ENCODE results near the gene PTPN12.

The PTPN12 gene

DNA sequence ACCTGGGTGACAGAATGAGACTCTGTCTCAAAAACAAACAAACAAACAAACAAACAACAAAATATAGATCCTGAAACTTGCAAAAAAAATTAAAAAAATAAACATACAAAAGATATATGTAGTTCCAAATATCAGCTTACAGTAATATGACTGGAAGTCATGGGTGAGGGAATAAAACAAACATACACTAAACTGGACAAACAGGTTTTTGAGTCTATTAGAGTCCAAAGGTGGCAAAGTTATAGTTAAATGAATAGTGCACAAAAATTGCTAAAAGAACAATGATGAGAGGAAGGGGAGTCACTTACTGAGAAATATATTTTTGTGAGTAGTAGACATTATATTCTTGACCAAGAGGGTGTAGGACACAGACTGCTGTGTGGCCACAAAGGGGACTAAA is 142.5 kb downstream of the PTPN12 start:
- Histone ChIP-seq H3K79me2 (ENCODE audit: insufficient read depth, low read depth) (no peaks in the 10 kb centered on the region), H3K36me3 (ENCODE audit: insufficient read depth) (0 out of 2 replicates have a peak, but pooled peaks cover 8% of the 10 kb centered on the region), H3K4me3 (IDR thresholded peaks at IDR 0.05; ENCODE audit: insufficient read depth, low read depth, low read length) (no peak overlapping the region), H2AFZ (ENCODE audit: low read depth) (no peak overlapping the region), H4K20me1 (ENCODE audit: insufficient read depth) (no peaks in the 10 kb centered on the region), H3K4me1 (ENCODE audit: low read depth, poor library complexity, severe bottlenecking) (no peaks in the 10 kb centered on the region), H3K4me2 (no peak overlapping the region), H3K9ac (no peak overlapping the region), H3K27ac (no peak overlapping the region), H3K27me3 (ENCODE audit: insufficient read depth, low read depth) (no peaks in the 10 kb centered on the region)
- TF ChIP-seq, protein P1, sequence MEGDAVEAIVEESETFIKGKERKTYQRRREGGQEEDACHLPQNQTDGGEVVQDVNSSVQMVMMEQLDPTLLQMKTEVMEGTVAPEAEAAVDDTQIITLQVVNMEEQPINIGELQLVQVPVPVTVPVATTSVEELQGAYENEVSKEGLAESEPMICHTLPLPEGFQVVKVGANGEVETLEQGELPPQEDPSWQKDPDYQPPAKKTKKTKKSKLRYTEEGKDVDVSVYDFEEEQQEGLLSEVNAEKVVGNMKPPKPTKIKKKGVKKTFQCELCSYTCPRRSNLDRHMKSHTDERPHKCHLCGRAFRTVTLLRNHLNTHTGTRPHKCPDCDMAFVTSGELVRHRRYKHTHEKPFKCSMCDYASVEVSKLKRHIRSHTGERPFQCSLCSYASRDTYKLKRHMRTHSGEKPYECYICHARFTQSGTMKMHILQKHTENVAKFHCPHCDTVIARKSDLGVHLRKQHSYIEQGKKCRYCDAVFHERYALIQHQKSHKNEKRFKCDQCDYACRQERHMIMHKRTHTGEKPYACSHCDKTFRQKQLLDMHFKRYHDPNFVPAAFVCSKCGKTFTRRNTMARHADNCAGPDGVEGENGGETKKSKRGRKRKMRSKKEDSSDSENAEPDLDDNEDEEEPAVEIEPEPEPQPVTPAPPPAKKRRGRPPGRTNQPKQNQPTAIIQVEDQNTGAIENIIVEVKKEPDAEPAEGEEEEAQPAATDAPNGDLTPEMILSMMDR (conservative IDR thresholded peaks at IDR 0.05; ENCODE audit: low read depth, low read length), result no peak

GRCh38 chr7:77680266-77680665 is 143.2 kb downstream of the PTPN12 start:
- no peaks in the 10 kb centered on the region for H3K79me2 ChIP-seq (ENCODE audit: insufficient read depth, low read depth)
- no peaks in the 10 kb centered on the region for H4K20me1 ChIP-seq (ENCODE audit: insufficient read depth)
- H2AFZ ChIP-seq (ENCODE audit: low read depth), result no peak overlapping the region
- H3K27me3 ChIP-seq (ENCODE audit: insufficient read depth, low read depth), result no peaks in the 10 kb centered on the region
- no peaks in the 10 kb centered on the region for H3K4me1 ChIP-seq (ENCODE audit: low read depth, poor library complexity, severe bottlenecking)
- no peak overlapping the region for H3K4me3 ChIP-seq (IDR thresholded peaks at IDR 0.05; ENCODE audit: insufficient read depth, low read depth, low read length)
- 0 out of 2 replicates have a peak, but pooled peaks cover 8% of the 10 kb centered on the region for H3K36me3 ChIP-seq (ENCODE audit: insufficient read depth)
- H3K27ac ChIP-seq, result no peak overlapping the region
- TF ChIP-seq, protein P1 (conservative IDR thresholded peaks at IDR 0.05; ENCODE audit: low read depth, low read length), result no peak
- H3K4me2 ChIP-seq, result no peak overlapping the region
- H3K9ac ChIP-seq, result no peak overlapping the region

DNA sequence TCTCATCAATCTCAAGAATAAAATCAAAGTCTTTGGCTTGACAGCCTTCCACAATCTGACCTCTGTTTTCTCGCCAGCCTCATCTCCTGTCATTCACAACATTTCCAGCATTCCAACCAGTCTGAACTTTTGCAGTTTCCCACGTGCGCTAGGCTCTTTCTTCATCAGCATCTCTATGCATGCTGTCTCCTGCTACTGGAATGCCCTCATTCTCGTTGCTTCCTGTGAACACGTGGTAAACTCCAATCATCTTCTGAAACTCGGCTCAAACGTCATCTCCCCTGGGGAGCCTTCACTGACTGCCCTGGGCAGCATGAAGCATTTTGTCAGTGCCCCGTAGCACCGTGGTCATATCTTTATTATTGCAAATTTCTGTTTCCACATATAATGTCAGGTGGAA is 146.9 kb downstream of the PTPN12 start:
- no peak overlapping the region for H3K4me3 ChIP-seq (IDR thresholded peaks at IDR 0.05; ENCODE audit: insufficient read depth, low read depth, low read length)
- H3K4me1 ChIP-seq (ENCODE audit: low read depth, poor library complexity, severe bottlenecking), result peaks cover 15% of the 10 kb centered on the region
- no peaks in the 10 kb centered on the region; the same call in 1 of the 2 replicates for H3K79me2 ChIP-seq (ENCODE audit: insufficient read depth, low read depth)
- no peaks in the 10 kb centered on the region for H4K20me1 ChIP-seq (ENCODE audit: insufficient read depth)
- no peaks in the 10 kb centered on the region for H3K27me3 ChIP-seq (ENCODE audit: insufficient read depth, low read depth)
- no peak overlapping the region for H3K27ac ChIP-seq
- TF ChIP-seq, protein P1 (conservative IDR thresholded peaks at IDR 0.05; ENCODE audit: low read depth, low read length), result no peak
- H3K9ac ChIP-seq, result no peak overlapping the region
- no peak overlapping the region for H3K4me2 ChIP-seq
- 0 out of 2 replicates have a peak, but pooled peaks cover 8% of the 10 kb centered on the region for H3K36me3 ChIP-seq (ENCODE audit: insufficient read depth)
- no peak overlapping the region for H2AFZ ChIP-seq (ENCODE audit: low read depth)

- Histone ChIP-seq H3K9ac (no peak overlapping the region), H3K27me3 (ENCODE audit: insufficient read depth, low read depth) (no peaks in the 10 kb centered on the region), H2AFZ (ENCODE audit: low read depth) (no peak overlapping the region), H3K36me3 (ENCODE audit: insufficient read depth) (0 out of 2 replicates have a peak, but pooled peaks cover 8% of the 10 kb centered on the region), H4K20me1 (ENCODE audit: insufficient read depth) (no peaks in the 10 kb centered on the region), H3K4me3 (IDR thresholded peaks at IDR 0.05; ENCODE audit: insufficient read depth, low read depth, low read length) (no peak overlapping the region), H3K27ac (no peak overlapping the region), H3K79me2 (ENCODE audit: insufficient read depth, low read depth) (no peaks in the 10 kb centered on the region; the same call in 1 of the 2 replicates), H3K4me1 (ENCODE audit: low read depth, poor library complexity, severe bottlenecking) (peaks cover 15% of the 10 kb centered on the region), H3K4me2 (no peak overlapping the region)
- TF ChIP-seq, protein P1 (conservative IDR thresholded peaks at IDR 0.05; ENCODE audit: low read depth, low read length), result no peak
Measured at GRCh38 chr7:77685233-77685632, 148.1 kb downstream of the PTPN12 start.
